Measurements from ENCODE around the gene DNAJB11. TPM values are rescaled to one million over a fixed set of nuclear protein-coding genes. Genes with fewer than 3 reads are reported as not detected.

The DNAJB11 gene
- total RNA-seq, 1 experiment from 2014 or later, result 54.3 TPM

DNA sequence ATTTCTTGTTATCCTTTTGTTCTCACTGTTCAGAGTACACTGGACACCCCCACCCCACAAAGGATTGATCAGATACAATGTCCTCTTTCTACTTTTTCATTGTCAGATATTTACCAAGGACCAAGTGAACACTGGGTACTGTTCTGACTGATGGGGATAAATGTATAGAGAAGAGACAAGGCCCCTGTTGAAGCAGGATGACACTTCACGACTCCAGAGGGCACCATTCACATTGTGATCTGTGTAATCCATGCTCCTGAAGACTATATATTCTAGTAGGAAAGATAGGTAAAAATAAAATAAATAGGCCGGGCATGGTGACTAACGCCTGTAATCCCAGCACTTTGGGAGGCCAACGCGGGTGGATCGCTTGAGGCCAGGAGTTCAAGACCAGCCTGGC is 19.1 kb upstream of the DNAJB11 start:
- H4K20me1 ChIP-seq (ENCODE audit: insufficient read depth), result no peaks in the 10 kb centered on the region
- no peak overlapping the region for H2AFZ ChIP-seq (ENCODE audit: low read depth, low read length, poor library complexity, severe bottlenecking)
- ChIA-PET POLR2A (no interaction called here), RAD21 (ENCODE audit: low non-redundant PET in 1 of 2, low total read pairs in 2 of 2, uncharacterized antibody in 2 of 2, unreplicated experiment in 2 of 2) (no interaction called here), CTCF (no interaction called here)
- ATAC-seq (peak; percentile 50; the same call in 1 of the 2 replicates), DNase-seq (ENCODE audit: low read depth, low spot score) (no peak)
- TF ChIP-seq SRF (IDR thresholded peaks at IDR 0.05; ENCODE audit: low read depth), result no peak
- TF ChIP-seq CEBPB (IDR thresholded peaks at IDR 0.05; ENCODE audit: low read depth), result no peak
- peak; percentile 39 for TF ChIP-seq RAD21 (IDR thresholded peaks at IDR 0.05; ENCODE audit: low read depth)
- H3K9ac ChIP-seq (ENCODE audit: low read length), result no peak overlapping the region
- no peak overlapping the region for H3K27ac ChIP-seq (ENCODE audit: low read depth, low read length)
- no peaks in the 10 kb centered on the region for H3K79me2 ChIP-seq (ENCODE audit: insufficient read depth, low read length)
- intact Hi-C loops (cut with micrococcal nuclease), result no loop called here
- no peaks in the 10 kb centered on the region for H3K27me3 ChIP-seq (ENCODE audit: insufficient read depth, low read length)
- no TSS peak for BruUV-seq (replicated peaks)
- no peak overlapping the region for H3K4me3 ChIP-seq (replicated peaks in 1 of 2; ENCODE audit: low read depth in 1 of 2, low read length in 2 of 2)
- H3K4me1 ChIP-seq (ENCODE audit: control insufficient read depth in 1 of 2, insufficient read depth in 2 of 2, low read length in 2 of 2), result no peaks in the 10 kb centered on the region
- H3K9me3 ChIP-seq (ENCODE audit: control insufficient read depth in 1 of 2, insufficient read depth in 1 of 2, low read depth in 1 of 2, low read length in 2 of 2), result no peaks in the 10 kb centered on the region
- no peaks in the 10 kb centered on the region for H3K9me2 ChIP-seq (ENCODE audit: insufficient read depth)
- peaks cover 9 to 26% of the 10 kb centered on the region in 2 experiments; a peak in 3 of 4 replicates for H3K36me3 ChIP-seq (ENCODE audit: control insufficient read depth in 1 of 2, insufficient read depth in 2 of 2, low read length in 2 of 2)
- no peak overlapping the region for H3K4me2 ChIP-seq (ENCODE audit: low read length)

DNA sequence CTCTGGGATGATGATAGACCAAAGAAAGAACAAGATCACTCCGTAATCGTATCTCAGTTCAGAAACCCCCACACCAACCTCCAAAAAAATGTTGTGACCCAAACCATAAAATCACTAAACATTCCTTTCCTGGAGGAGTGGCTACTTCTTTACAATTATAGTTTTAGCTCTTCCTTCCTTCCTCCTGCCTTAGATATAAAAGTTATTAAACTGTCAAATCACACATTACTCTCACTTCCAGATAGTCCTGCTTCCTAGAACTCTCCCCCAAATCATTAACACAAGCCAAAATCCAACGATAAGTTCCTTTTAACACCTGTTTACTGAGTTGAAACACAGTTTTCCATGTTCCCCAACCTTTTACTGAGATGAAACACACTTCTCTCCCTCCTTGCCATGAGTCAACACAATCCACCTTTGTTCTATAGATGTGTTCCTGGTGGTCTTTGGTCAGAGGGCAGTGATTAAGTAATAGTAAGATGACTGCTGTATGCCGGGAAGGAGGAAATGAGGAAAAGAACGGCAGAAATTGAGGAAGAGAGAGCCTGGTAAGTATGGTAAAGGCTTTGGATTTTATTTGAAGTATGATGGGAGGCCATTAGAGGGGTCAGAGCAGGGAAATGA is 18.0 kb upstream of the DNAJB11 start:
- no peaks in the 10 kb centered on the region for H3K27me3 ChIP-seq (ENCODE audit: insufficient read depth, low read length)
- DNase-seq (ENCODE audit: low read depth, low spot score), result no peak
- peaks cover 13 to 30% of the 10 kb centered on the region in 2 experiments; a peak in 3 of 4 replicates for H3K36me3 ChIP-seq (ENCODE audit: control insufficient read depth in 1 of 2, insufficient read depth in 2 of 2, low read length in 2 of 2)
- H3K4me3 ChIP-seq (replicated peaks in 1 of 2; ENCODE audit: low read depth in 1 of 2, low read length in 2 of 2), result no peak overlapping the region
- H3K27ac ChIP-seq (ENCODE audit: low read depth, low read length), result no peak overlapping the region
- CTCF ChIA-PET, result no interaction called here
- intact Hi-C loops (cut with micrococcal nuclease), result no loop called here
- POLR2A ChIA-PET, result no interaction called here
- RAD21 ChIA-PET (ENCODE audit: low non-redundant PET in 1 of 2, low total read pairs in 2 of 2, uncharacterized antibody in 2 of 2, unreplicated experiment in 2 of 2), result no interaction called here
- H3K9ac ChIP-seq (ENCODE audit: low read length), result no peak overlapping the region
- H3K79me2 ChIP-seq (ENCODE audit: insufficient read depth, low read length), result no peaks in the 10 kb centered on the region
- no peaks in the 10 kb centered on the region for H3K9me2 ChIP-seq (ENCODE audit: insufficient read depth)
- TF ChIP-seq ZFX (IDR thresholded peaks at IDR 0.05), result no peak
- no peak for TF ChIP-seq YY1 (IDR thresholded peaks at IDR 0.05; ENCODE audit: extremely low read depth, insufficient replicate concordance, low read depth, low read length)
- TF ChIP-seq RAD21 (IDR thresholded peaks at IDR 0.05; ENCODE audit: low read depth), result no peak
- no peaks in the 10 kb centered on the region for H3K4me1 ChIP-seq (ENCODE audit: control insufficient read depth in 1 of 2, insufficient read depth in 2 of 2, low read length in 2 of 2)
- no peak overlapping the region for H2AFZ ChIP-seq (ENCODE audit: low read depth, low read length, poor library complexity, severe bottlenecking)
- no peaks in the 10 kb centered on the region for H4K20me1 ChIP-seq (ENCODE audit: insufficient read depth)
- no peak for ATAC-seq
- no peak overlapping the region for H3K4me2 ChIP-seq (ENCODE audit: low read length)
- TSS peak; percentile 16 for BruUV-seq (replicated peaks)
- H3K9me3 ChIP-seq (ENCODE audit: control insufficient read depth in 1 of 2, insufficient read depth in 1 of 2, low read depth in 1 of 2, low read length in 2 of 2), result no peaks in the 10 kb centered on the region

Data from HCT116 (cell line).